K562 (cell line): ENCODE data around the gene KRTAP6-1. TPM values are rescaled to one million over a fixed set of nuclear protein-coding genes. Genes with fewer than 3 reads are reported as not detected.

Experiments
- ATAC-seq: fragments of 200-7000 bp; cut with Tn5 transposase; 3 replicates; pipeline ENCODE4 v1.9.1; 2020; ENCODE audit warnings: moderate library complexity
- BruUV-seq: library from RNA; stranded (reverse); fragments of 400-500 nt; replicated peaks from 2 replicates; lab custom pipeline; 2021; lab: Mats Ljungman, UMichigan
- CTCF ChIA-PET: fragments of 300-600 bp; formaldehyde crosslinking; extraction: SDS; loops from one replicate; lab custom pipeline; 2021; ENCODE audit warnings: low intra/inter-chr PET ratio; lab: Yijun Ruan, JAX
- POLR2A ChIA-PET: fragments of 300-600, 350-650 bp; sonication (Branson Sonifier 250); formaldehyde crosslinking; extraction: SDS; loops from one replicate; lab custom pipeline; 2021; ENCODE audit warnings: antibody characterized with exemption, inconsistent platforms; lab: Yijun Ruan, JAX
- DNase-seq, 4 experiments: peaks; one replicate each; pipeline versions ENCODE4 v3.0.0 to v3.0.0-alpha.2; 2011 to 2018; ENCODE audit warnings: low spot score in 3 of 4, mixed read lengths in 3 of 4; ENCODE audit errors: extremely low read depth in 1 of 4
- FAIRE-seq: peaks from 2 replicates; lab custom pipeline; 2011; peaks lifted over from hg19 to GRCh38; lab: Jason Lieb, UNC
- H2AFZ ChIP-seq: 2 replicates; pipeline ENCODE4 v1.6.0; 2011; ENCODE audit warnings: low read depth, low read length, control low read depth, inconsistent platforms
- H3K27ac ChIP-seq: fragments of 200-600 bp; 3 replicates; pipeline ENCODE4 v1.8.0; 2011; ENCODE audit warnings: low read depth, mild to moderate bottlenecking, control low read depth, inconsistent platforms, low read length, moderate library complexity, mixed read lengths; ENCODE audit errors: extremely low read depth
- H3K27me3 ChIP-seq, 2 experiments: fragments of 300-600 bp in 1 of 2; 2 replicates in 1 of 2; 3 replicates in 1 of 2; pipeline versions ENCODE4 v1.6.0 to v1.8.0; 2011; ENCODE audit warnings: inconsistent platforms in 2 of 2, low read length in 2 of 2, mild to moderate bottlenecking in 1 of 2, mixed read lengths in 1 of 2, moderate library complexity in 1 of 2; ENCODE audit not compliant: control insufficient read depth in 2 of 2, insufficient read depth in 2 of 2
- H3K36me3 ChIP-seq: fragments of 300-600 bp; 3 replicates; pipeline ENCODE4 v1.8.0; 2011; ENCODE audit warnings: mild to moderate bottlenecking, low read length, inconsistent platforms; ENCODE audit not compliant: control insufficient read depth, insufficient read depth
- H3K4me1 ChIP-seq, 2 experiments: fragments of 200-600 bp in 1 of 2; replicated peaks in 1 of 2; 2 replicates in 1 of 2; 3 replicates in 1 of 2; pipeline versions ENCODE4 v1.5.1 to v1.8.0; 2011; ENCODE audit warnings: inconsistent platforms in 2 of 2, low read length in 2 of 2, mild to moderate bottlenecking in 1 of 2, mixed read lengths in 1 of 2, moderate library complexity in 1 of 2; ENCODE audit not compliant: control insufficient read depth in 2 of 2, insufficient read depth in 2 of 2
- H3K4me2 ChIP-seq: 2 replicates; pipeline ENCODE4 v1.6.1; 2011; ENCODE audit warnings: low read length, control low read depth, inconsistent platforms, mixed read lengths; ENCODE audit not compliant: insufficient read depth
- H3K4me3 ChIP-seq: fragments of 200-600 bp; sonication (generic), shearing (Covaris generic); 2 replicates; pipeline ENCODE4 v1.5.1; 2016; ENCODE audit warnings: control low read depth, inconsistent platforms
- H3K79me2 ChIP-seq: fragments of 200-600 bp; 3 replicates; pipeline ENCODE4 v1.8.0; 2011; ENCODE audit warnings: low read length, inconsistent platforms; ENCODE audit not compliant: control insufficient read depth, insufficient read depth
- H3K9ac ChIP-seq, 2 experiments: 2 replicates each; pipeline versions ENCODE4 v1.6.0 to v1.6.1; 2011; ENCODE audit warnings: low read depth in 2 of 2, low read length in 2 of 2, control low read depth in 1 of 2, inconsistent platforms in 1 of 2, mild to moderate bottlenecking in 1 of 2, mixed read lengths in 1 of 2; ENCODE audit not compliant: insufficient read depth in 1 of 2
- H3K9me1 ChIP-seq: one replicate; pipeline ENCODE4 v1.6.0; 2011; ENCODE audit warnings: inconsistent platforms, mild to moderate bottlenecking, low read length, moderate library complexity; ENCODE audit not compliant: control insufficient read depth, insufficient read depth
- H3K9me3 ChIP-seq: replicated peaks from 2 replicates; pipeline ENCODE4 v1.5.1; 2011; ENCODE audit warnings: low read depth, low read length, inconsistent platforms; ENCODE audit not compliant: control insufficient read depth, insufficient read depth
- H4K20me1 ChIP-seq: replicated peaks from 2 replicates; pipeline ENCODE4 v1.6.1; 2011; ENCODE audit warnings: low read length, inconsistent platforms, mixed read lengths; ENCODE audit not compliant: control insufficient read depth, insufficient read depth
- CAMTA2 ChIP-seq: fragments of 250-450 bp; sonication (Bioruptor Pico); conservative IDR thresholded peaks from 2 replicates; pipeline ENCODE4 v1.5.1; 2022
- EP400 ChIP-seq: fragments of 450-650 bp; IDR thresholded peaks from 2 replicates; pipeline ENCODE4 v1.6.1; 2017; ENCODE audit warnings: antibody characterized with exemption, mild to moderate bottlenecking, moderate library complexity
- RFX1 ChIP-seq: fragments of 450-650 bp; IDR thresholded peaks from 2 replicates; pipeline ENCODE4 v1.6.1; 2016; ENCODE audit warnings: mild to moderate bottlenecking, moderate library complexity
- STAT5B ChIP-seq: fragments of 250-450 bp; sonication (Bioruptor Pico); IDR thresholded peaks from 2 replicates; pipeline ENCODE4 v1.8.0; 2021; ENCODE audit warnings: mild to moderate bottlenecking, inconsistent platforms
- U2AF2 ChIP-seq: fragments of 200-400 bp; formaldehyde crosslinking; optimal IDR thresholded peaks from 2 replicates; pipeline ENCODE3; 2017; ENCODE audit warnings: low read depth, mild to moderate bottlenecking, low read length
- WGBS: fragments of 100-300 bp; shearing (Covaris generic); methylation state at CpG from one replicate; pipeline ENCODE4 v1.1.6; 2016; ENCODE audit warnings: low coverage, mixed read lengths; ENCODE audit not compliant: insufficient coverage; ENCODE audit errors: missing lambda C conversion rate; 5-methylcytosine and 5-hydroxymethylcytosine counted together
- in situ Hi-C: fragments of 300-500 bp; cut with MboI; formaldehyde crosslinking; loops from 4 replicates; pipeline ENCODE4 v1.15.0; 2018; ENCODE audit warnings: inconsistent platforms, mixed read lengths
- intact Hi-C: fragments of 100-400 bp; cut with micrococcal nuclease; formaldehyde crosslinking; loops from 2 replicates; pipeline ENCODE4 v1.14.2; 2022
- polyA plus RNA-seq, 8 experiments: library from polyadenylated mRNA; depleted of rRNA in 4 of 8; stranded (reverse) in 5 of 8; unstranded in 3 of 8; fragments of >200 nt; fragmentation: Nextera tagmentation in 2 of 8; fragmentation: Illumina TruSeq in 1 of 8; extraction: Ambion mirVana in 2 of 8; extraction: Trizol in 1 of 8; gene quantifications; 2 replicates each; pipeline versions ENCODE4 v1.2.1 to v1.2.3, GENCODE V29; 2011 to 2014; ENCODE audit warnings: inconsistent platforms in 1 of 8, missing spikeins in 1 of 8
- total RNA-seq, 7 experiments: library from RNA; depleted of rRNA in 6 of 7; stranded (reverse); fragments of >200 nt in 6 of 7; fragmentation: Illumina TruSeq in 2 of 7; extraction: Trizol in 2 of 7; gene quantifications; 2 replicates each; pipeline versions ENCODE4 v1.2.1 to v1.2.3, GENCODE V29; 2011 to 2021; ENCODE audit warnings: low replicate concordance in 1 of 7
- TF ChIP-seq, protein P1 (sequence below): fragments of 250-450 bp; sonication (Bioruptor Pico); IDR thresholded peaks from 2 replicates; pipeline ENCODE4 v1.5.0; 2021
- TF ChIP-seq, protein P2 (sequence below): IDR thresholded peaks from 3 replicates; pipeline ENCODE4 v1.6.1; 2011; ENCODE audit warnings: borderline replicate concordance, mild to moderate bottlenecking, moderate library complexity; ENCODE audit not compliant: insufficient read length; ENCODE audit errors: extremely low read depth
- TF ChIP-seq, protein P3 (sequence below): fragments of 250-450 bp; sonication (Bioruptor Pico); IDR thresholded peaks from 2 replicates; pipeline ENCODE4 v1.8.0; 2022; ENCODE audit warnings: inconsistent platforms
- TF ChIP-seq, protein P4 (sequence below): fragments of 250-450 bp; sonication (Bioruptor Pico); IDR thresholded peaks from 2 replicates; pipeline ENCODE4 v1.4.0; 2020

Gene KRTAP6-1
- total and polyA plus RNA-seq, 9 of the 15 experiments (the other 6 are each of a cell fraction or from before 2014, with no cell fraction given): not detected

DNA sequence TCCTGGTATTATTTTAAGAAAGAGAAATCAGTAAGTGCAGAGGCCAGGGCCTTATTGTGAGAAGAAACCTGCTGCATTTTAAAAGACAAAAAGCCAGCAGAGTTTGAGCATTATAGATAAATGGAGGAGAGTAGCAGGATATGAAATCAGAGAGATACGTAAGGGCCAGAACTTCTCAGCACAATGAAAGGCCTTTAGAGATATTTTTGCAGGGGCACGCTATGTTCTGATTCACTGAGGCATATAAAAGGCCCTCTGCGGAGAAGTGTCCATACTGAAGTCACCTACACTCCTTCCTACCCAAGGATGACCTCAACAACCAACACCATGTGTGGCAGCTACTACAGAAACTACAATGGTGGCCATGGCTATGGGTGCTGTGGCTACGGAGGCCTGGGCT lies 21.6 kb downstream of the KRTAP6-1 start, which contains the start of gene KRTAP6-3:
KRTAP6-3 (plus strand) TSS at position 301 of the 400 bp plus-strand sequence; CDS start at position 307, 6 bp downstream.
- no peaks in the 10 kb centered on the region for H3K4me1 ChIP-seq
- H3K9me1 ChIP-seq: no peaks in the 10 kb centered on the region
- no peak for FAIRE-seq
- in situ Hi-C loops (no loop called here), intact Hi-C loops (no loop called here)
- TF ChIP-seq EP400 (no peak), STAT5B (CRISPR knock-in tag) (no peak), CAMTA2 (no peak), U2AF2 (no peak), RFX1 (no peak)
- TF ChIP-seq, protein P1, sequence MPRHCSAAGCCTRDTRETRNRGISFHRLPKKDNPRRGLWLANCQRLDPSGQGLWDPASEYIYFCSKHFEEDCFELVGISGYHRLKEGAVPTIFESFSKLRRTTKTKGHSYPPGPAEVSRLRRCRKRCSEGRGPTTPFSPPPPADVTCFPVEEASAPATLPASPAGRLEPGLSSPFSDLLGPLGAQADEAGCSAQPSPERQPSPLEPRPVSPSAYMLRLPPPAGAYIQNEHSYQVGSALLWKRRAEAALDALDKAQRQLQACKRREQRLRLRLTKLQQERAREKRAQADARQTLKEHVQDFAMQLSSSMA (CRISPR knock-in tag): no peak
- TF ChIP-seq, protein P2, sequence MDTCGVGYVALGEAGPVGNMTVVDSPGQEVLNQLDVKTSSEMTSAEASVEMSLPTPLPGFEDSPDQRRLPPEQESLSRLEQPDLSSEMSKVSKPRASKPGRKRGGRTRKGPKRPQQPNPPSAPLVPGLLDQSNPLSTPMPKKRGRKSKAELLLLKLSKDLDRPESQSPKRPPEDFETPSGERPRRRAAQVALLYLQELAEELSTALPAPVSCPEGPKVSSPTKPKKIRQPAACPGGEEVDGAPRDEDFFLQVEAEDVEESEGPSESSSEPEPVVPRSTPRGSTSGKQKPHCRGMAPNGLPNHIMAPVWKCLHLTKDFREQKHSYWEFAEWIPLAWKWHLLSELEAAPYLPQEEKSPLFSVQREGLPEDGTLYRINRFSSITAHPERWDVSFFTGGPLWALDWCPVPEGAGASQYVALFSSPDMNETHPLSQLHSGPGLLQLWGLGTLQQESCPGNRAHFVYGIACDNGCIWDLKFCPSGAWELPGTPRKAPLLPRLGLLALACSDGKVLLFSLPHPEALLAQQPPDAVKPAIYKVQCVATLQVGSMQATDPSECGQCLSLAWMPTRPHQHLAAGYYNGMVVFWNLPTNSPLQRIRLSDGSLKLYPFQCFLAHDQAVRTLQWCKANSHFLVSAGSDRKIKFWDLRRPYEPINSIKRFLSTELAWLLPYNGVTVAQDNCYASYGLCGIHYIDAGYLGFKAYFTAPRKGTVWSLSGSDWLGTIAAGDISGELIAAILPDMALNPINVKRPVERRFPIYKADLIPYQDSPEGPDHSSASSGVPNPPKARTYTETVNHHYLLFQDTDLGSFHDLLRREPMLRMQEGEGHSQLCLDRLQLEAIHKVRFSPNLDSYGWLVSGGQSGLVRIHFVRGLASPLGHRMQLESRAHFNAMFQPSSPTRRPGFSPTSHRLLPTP: no peak
- TF ChIP-seq, protein P3, sequence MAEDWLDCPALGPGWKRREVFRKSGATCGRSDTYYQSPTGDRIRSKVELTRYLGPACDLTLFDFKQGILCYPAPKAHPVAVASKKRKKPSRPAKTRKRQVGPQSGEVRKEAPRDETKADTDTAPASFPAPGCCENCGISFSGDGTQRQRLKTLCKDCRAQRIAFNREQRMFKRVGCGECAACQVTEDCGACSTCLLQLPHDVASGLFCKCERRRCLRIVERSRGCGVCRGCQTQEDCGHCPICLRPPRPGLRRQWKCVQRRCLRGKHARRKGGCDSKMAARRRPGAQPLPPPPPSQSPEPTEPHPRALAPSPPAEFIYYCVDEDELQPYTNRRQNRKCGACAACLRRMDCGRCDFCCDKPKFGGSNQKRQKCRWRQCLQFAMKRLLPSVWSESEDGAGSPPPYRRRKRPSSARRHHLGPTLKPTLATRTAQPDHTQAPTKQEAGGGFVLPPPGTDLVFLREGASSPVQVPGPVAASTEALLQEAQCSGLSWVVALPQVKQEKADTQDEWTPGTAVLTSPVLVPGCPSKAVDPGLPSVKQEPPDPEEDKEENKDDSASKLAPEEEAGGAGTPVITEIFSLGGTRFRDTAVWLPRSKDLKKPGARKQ: no peak
- TF ChIP-seq, protein P4, sequence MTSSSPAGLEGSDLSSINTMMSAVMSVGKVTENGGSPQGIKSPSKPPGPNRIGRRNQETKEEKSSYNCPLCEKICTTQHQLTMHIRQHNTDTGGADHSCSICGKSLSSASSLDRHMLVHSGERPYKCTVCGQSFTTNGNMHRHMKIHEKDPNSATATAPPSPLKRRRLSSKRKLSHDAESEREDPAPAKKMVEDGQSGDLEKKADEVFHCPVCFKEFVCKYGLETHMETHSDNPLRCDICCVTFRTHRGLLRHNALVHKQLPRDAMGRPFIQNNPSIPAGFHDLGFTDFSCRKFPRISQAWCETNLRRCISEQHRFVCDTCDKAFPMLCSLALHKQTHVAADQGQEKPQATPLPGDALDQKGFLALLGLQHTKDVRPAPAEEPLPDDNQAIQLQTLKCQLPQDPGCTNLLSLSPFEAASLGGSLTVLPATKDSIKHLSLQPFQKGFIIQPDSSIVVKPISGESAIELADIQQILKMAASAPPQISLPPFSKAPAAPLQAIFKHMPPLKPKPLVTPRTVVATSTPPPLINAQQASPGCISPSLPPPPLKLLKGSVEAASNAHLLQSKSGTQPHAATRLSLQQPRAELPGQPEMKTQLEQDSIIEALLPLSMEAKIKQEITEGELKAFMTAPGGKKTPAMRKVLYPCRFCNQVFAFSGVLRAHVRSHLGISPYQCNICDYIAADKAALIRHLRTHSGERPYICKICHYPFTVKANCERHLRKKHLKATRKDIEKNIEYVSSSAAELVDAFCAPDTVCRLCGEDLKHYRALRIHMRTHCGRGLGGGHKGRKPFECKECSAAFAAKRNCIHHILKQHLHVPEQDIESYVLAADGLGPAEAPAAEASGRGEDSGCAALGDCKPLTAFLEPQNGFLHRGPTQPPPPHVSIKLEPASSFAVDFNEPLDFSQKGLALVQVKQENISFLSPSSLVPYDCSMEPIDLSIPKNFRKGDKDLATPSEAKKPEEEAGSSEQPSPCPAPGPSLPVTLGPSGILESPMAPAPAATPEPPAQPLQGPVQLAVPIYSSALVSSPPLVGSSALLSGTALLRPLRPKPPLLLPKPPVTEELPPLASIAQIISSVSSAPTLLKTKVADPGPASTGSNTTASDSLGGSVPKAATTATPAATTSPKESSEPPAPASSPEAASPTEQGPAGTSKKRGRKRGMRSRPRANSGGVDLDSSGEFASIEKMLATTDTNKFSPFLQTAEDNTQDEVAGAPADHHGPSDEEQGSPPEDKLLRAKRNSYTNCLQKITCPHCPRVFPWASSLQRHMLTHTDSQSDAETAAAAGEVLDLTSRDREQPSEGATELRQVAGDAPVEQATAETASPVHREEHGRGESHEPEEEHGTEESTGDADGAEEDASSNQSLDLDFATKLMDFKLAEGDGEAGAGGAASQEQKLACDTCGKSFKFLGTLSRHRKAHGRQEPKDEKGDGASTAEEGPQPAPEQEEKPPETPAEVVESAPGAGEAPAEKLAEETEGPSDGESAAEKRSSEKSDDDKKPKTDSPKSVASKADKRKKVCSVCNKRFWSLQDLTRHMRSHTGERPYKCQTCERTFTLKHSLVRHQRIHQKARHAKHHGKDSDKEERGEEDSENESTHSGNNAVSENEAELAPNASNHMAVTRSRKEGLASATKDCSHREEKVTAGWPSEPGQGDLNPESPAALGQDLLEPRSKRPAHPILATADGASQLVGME (CRISPR knock-in tag): no peak
- no peak for ATAC-seq
- H3K36me3 ChIP-seq: no peaks in the 10 kb centered on the region
- POLR2A ChIA-PET: no interaction called here
- DNase-seq: no peak
- H4K20me1 ChIP-seq: no peaks in the 10 kb centered on the region
- no peaks in the 10 kb centered on the region for H3K27me3 ChIP-seq
- 6% methylated on average over 4 of the region's 4 CpGs for WGBS
- no peak within 1 kb of the TSS for H3K4me2 ChIP-seq
- H3K4me3 ChIP-seq: no peak within 1 kb of the TSS
- CTCF ChIA-PET: no interaction called here
- H3K9me3 ChIP-seq: no peaks in the 10 kb centered on the region
- H3K9ac ChIP-seq: no peak within 1 kb of the TSS
- no peak within 1 kb of the TSS for H2AFZ ChIP-seq
- no peaks in the 10 kb centered on the region for H3K79me2 ChIP-seq
- no peak within 1 kb of the TSS for H3K27ac ChIP-seq
- BruUV-seq: no TSS peak
